Lower leg skin (tissue), 4 donors: ENCODE data around the gene NFYC. TPM values are rescaled to one million over a fixed set of nuclear protein-coding genes. Genes with fewer than 3 reads are reported as not detected.

Experiments
- DNase-seq, 2 donors: peaks; one replicate each; pipeline ENCODE4 v3.0.0-alpha.2; 2019; ENCODE audit warnings: low spot score in 2 of 2
- H3K4me3 ChIP-seq: fragments of 200-600 bp; sonication (generic); 2 replicates; pipeline ENCODE4 v1.5.1; 2017; ENCODE audit warnings: mild to moderate bottlenecking, low read depth; ENCODE audit not compliant: poor library complexity, severe bottlenecking
- CTCF ChIP-seq, 3 donors: fragments of 450-650 bp; IDR thresholded peaks; one replicate each; pipeline ENCODE4 v1.5.1; 2016; ENCODE audit warnings: antibody characterized with exemption in 3 of 3, mild to moderate bottlenecking in 3 of 3, moderate library complexity in 2 of 3
- POLR2A ChIP-seq, 2 donors: fragments of 450-650 bp; IDR thresholded peaks; one replicate each; pipeline ENCODE4 v1.6.1; 2016 to 2017; ENCODE audit warnings: antibody characterized with exemption in 2 of 2, mild to moderate bottlenecking in 1 of 2, moderate library complexity in 1 of 2
- WGBS, 2 donors: methylation state at CpG; one replicate each; pipeline ENCODE4 v1.1.5; 2018; 5-methylcytosine and 5-hydroxymethylcytosine counted together
- intact Hi-C: fragments of 100-400 bp; cut with DNase I; formaldehyde crosslinking; loops from one replicate; pipeline ENCODE4 v1.15.0; 2023; ENCODE audit warnings: low total_unique reads
- total RNA-seq, 4 donors: library from RNA; depleted of rRNA; stranded (reverse); fragments of >200 nt; gene quantifications; one replicate each; pipeline ENCODE4 v1.1.0, GENCODE V29; 2016

NFYC gene
- total RNA-seq, 4 donors from 2014 or later = 53.3 to 94.4 (median 68.0) TPM

DNA sequence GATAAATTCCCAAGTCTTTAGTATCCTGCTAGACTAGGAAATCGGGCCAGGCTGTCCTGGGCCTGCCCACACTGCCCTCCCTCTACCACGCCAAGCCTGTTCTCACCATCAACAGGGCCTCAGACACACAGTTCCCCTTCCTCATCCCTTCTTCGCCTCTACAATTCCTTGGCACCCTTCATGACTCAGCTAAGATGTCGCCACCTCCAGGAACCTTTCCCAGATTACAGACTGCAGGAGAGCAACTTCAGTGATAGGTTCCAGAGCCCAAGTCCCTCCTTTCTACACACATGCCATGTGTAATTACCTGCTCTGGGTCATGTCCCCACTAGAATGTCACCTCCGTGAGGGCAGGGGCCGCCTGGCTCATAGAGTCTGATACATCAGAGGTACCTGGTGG lies 29.4 kb upstream of the NFYC start:
- no peak overlapping the region for H3K4me3 ChIP-seq
- intact Hi-C loops = no loop called here
- TF ChIP-seq POLR2A (IDR thresholded peaks at IDR 0.05) = no peak
- TF ChIP-seq CTCF (IDR thresholded peaks at IDR 0.05) = no peak
- WGBS, 2 donors = 73 to 76% methylated on average over 6 of the region's 6 CpGs
- DNase-seq = no peak

DNA sequence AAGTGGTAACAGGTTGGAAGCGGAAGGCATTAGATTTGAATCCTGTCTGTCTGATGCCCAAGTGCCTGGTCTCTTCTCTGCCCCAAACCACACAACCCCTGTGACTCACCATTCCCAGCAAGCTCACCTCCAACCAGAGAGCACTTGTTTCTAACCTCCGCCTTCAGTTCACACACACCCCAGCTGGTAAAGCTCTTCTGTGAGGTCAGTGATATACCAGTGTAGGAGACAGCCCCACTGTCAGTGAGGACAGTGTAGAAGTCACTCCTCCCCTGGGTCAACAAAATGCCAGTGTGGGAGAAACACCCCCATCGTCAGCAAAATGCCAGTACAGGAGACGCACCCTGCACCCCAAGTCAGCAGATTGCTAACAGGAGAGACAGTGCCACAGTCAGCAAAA lies 28.6 kb upstream of the NFYC start:
- DNase-seq = no peak
- 59 to 60% methylated on average over 4 of the region's 4 CpGs for WGBS, 2 donors
- intact Hi-C loops = no loop called here
- no peak for TF ChIP-seq POLR2A (IDR thresholded peaks at IDR 0.05)
- no peak for TF ChIP-seq CTCF (IDR thresholded peaks at IDR 0.05)
- no peak overlapping the region for H3K4me3 ChIP-seq

- WGBS, 2 donors = 63 to 64% methylated on average over 8 of the region's 8 CpGs
- intact Hi-C loops = no loop called here
- no peak for DNase-seq
- no peak overlapping the region for H3K4me3 ChIP-seq
- TF ChIP-seq CTCF (IDR thresholded peaks at IDR 0.05) = no peak
- TF ChIP-seq POLR2A (IDR thresholded peaks at IDR 0.05) = no peak
These were observed 28.0 kb upstream of the NFYC start for GRCh38 chr1:40663324-40664166.

GRCh38 chr1:40664167-40664537 lies 27.4 kb upstream of the NFYC start:
- WGBS, 2 donors = 54 to 91% methylated on average over 1 of the region's 1 CpG
- no peak overlapping the region for H3K4me3 ChIP-seq
- intact Hi-C loops = no loop called here
- no peak for TF ChIP-seq POLR2A (IDR thresholded peaks at IDR 0.05)
- TF ChIP-seq CTCF (IDR thresholded peaks at IDR 0.05) = no peak
- no peak for DNase-seq

DNA sequence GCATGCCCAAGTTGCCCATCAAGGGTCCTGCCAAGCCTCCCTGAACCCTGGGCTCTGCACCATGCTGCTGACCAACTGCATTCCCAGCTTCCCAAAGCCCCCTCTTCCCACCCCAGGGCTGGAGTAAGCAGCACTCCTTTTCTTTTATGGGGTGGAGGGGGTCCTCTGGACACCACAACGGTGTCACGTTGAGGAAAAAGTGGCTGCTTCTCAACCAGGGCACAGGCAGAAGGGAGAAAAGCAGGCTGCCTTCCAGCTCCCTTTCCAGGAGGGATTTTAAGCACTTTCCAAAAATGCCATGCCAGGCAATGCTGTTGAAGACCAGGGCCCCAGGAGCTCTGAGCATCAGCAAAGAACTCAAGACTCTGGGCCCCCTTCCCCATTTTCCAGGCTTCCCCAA lies 26.7 kb upstream of the NFYC start:
- no peak for TF ChIP-seq POLR2A (IDR thresholded peaks at IDR 0.05)
- TF ChIP-seq CTCF (IDR thresholded peaks at IDR 0.05) = no peak
- intact Hi-C loops = no loop called here
- WGBS, 2 donors = 60 to 63% methylated on average over 2 of the region's 2 CpGs
- no peak for DNase-seq
- no peak overlapping the region for H3K4me3 ChIP-seq
